Kidney (tissue), 14 donors: Measurements from ENCODE around the gene PTOV1. TPM values are rescaled to one million over a fixed set of nuclear protein-coding genes. Genes with fewer than 3 reads are reported as not detected.
A peak's percentile ranks its signal among the peaks of the same experiment; 100 is the strongest.

ENCODE experiments used
- DNase-seq, 5 donors: peaks; one replicate each; pipeline ENCODE4 v3.0.0-alpha.2; 2013 to 2020
- FAIRE-seq: peaks from 2 replicates; lab custom pipeline; 2012; peaks lifted over from hg19 to GRCh38; lab: Jason Lieb, UNC
- H3K27ac ChIP-seq, 2 donors: one replicate each; pipeline ENCODE4 v1.7.0; 2013; ENCODE audit warnings: low read depth in 2 of 2, low read length in 2 of 2, inconsistent platforms in 1 of 2
- H3K27me3 ChIP-seq: one replicate; pipeline ENCODE4 v1.7.1; 2013; ENCODE audit warnings: low read length, inconsistent platforms; ENCODE audit not compliant: control insufficient read depth, insufficient read depth
- H3K36me3 ChIP-seq, 3 donors: one replicate each; pipeline versions ENCODE4 v1.7.0 to v1.7.1; 2013; ENCODE audit warnings: low read length in 3 of 3, control low read depth in 1 of 3, inconsistent platforms in 1 of 3; ENCODE audit not compliant: insufficient read depth in 3 of 3, control insufficient read depth in 2 of 3
- H3K4me1 ChIP-seq, 3 donors: one replicate each; pipeline versions ENCODE4 v1.7.0 to v1.7.1; 2013; ENCODE audit warnings: low read length in 3 of 3, inconsistent platforms in 1 of 3, low read depth in 1 of 3; ENCODE audit not compliant: control insufficient read depth in 2 of 3, insufficient read depth in 2 of 3
- H3K4me3 ChIP-seq, 3 donors: one replicate each; pipeline versions ENCODE4 v1.7.0 to v1.8.1; 2013; ENCODE audit warnings: low read length in 3 of 3, control low read depth in 1 of 3, inconsistent platforms in 1 of 3
- H3K9ac ChIP-seq, 3 donors: one replicate each; pipeline versions ENCODE4 v1.7.0 to v1.7.1; 2013; ENCODE audit warnings: low read length in 3 of 3, control low read depth in 1 of 3, inconsistent platforms in 1 of 3
- H3K9me3 ChIP-seq, 3 donors: one replicate each; pipeline versions ENCODE4 v1.7.0 to v1.7.1; 2013; ENCODE audit warnings: low read length in 3 of 3, control low read depth in 1 of 3, inconsistent platforms in 1 of 3; ENCODE audit not compliant: control insufficient read depth in 2 of 3, insufficient read depth in 1 of 3
- intact Hi-C: fragments of 100-400 bp; cut with DNase I; formaldehyde crosslinking; loops from one replicate; pipeline ENCODE4 v1.11.1; 2022
- polyA plus RNA-seq: library from polyadenylated mRNA; stranded (reverse); fragments of 350-450 nt; fragmentation: Illumina TruSeq; extraction: RNeasy Lipid Tissue Mini Kit (QIAGEN cat#74804); gene quantifications from one replicate; pipeline ENCODE4 v1.2.3, GENCODE V29; 2014; ENCODE audit warnings: low read depth, low replicate concordance; ENCODE audit not compliant: insufficient read depth
- total RNA-seq: library from RNA; stranded (reverse); fragmentation: NEBNext Ultra II Directional; extraction: Animal tissue kit (Norgen Biotek cat#: 25700); gene quantifications from one replicate; pipeline ENCODE4 v1.2.1, GENCODE V29; 2021
- TF ChIP-seq, protein P1 (sequence below): IDR thresholded peaks from 3 replicates; pipeline ENCODE4 v1.5.1; 2012; ENCODE audit warnings: mild to moderate bottlenecking, moderate library complexity, borderline replicate concordance; ENCODE audit not compliant: insufficient read depth; ENCODE audit errors: extremely low read depth
- donor health status: control.
- donor health status: control.
- donor health status: control.
- donor health status: control.
- donor health status: control.
- donor health status: DM: yes; HTN: yes; CAD: no.
- donor health status: Normal renal cell carcinoma (clear cell type).

The PTOV1 gene
- total and polyA plus RNA-seq, 2 donors from 2014 or later = 118 to 235 TPM

- FAIRE-seq = no peak
- intact Hi-C loops = no loop called here
- peaks cover 0 to 17% (median 9%) of the 10 kb centered on the region in 3 donors for H3K4me1 ChIP-seq
- H3K36me3 ChIP-seq = peaks cover 0 to 12% (median 6%) of the 10 kb centered on the region in 3 donors
- H3K4me3 ChIP-seq = peak overlapping the region; percentile 62 to 77 (median 76)
- H3K9ac ChIP-seq = peak overlapping the region; percentile 34 to 51 (median 42)
- peak overlapping the region; percentile 98 to 99 for H3K27ac ChIP-seq
- TF ChIP-seq, protein P1, sequence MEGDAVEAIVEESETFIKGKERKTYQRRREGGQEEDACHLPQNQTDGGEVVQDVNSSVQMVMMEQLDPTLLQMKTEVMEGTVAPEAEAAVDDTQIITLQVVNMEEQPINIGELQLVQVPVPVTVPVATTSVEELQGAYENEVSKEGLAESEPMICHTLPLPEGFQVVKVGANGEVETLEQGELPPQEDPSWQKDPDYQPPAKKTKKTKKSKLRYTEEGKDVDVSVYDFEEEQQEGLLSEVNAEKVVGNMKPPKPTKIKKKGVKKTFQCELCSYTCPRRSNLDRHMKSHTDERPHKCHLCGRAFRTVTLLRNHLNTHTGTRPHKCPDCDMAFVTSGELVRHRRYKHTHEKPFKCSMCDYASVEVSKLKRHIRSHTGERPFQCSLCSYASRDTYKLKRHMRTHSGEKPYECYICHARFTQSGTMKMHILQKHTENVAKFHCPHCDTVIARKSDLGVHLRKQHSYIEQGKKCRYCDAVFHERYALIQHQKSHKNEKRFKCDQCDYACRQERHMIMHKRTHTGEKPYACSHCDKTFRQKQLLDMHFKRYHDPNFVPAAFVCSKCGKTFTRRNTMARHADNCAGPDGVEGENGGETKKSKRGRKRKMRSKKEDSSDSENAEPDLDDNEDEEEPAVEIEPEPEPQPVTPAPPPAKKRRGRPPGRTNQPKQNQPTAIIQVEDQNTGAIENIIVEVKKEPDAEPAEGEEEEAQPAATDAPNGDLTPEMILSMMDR = no peak
- no peaks in the 10 kb centered on the region for H3K9me3 ChIP-seq
- peak; percentile 65 to 91 (median 83) for DNase-seq
- H3K27me3 ChIP-seq = no peaks in the 10 kb centered on the region
Observed at GRCh38 chr19:49851456-49852259, 699 bp downstream of the PTOV1 start.

- peak in 1 of 5 donors; percentile 34 for DNase-seq
- H3K27me3 ChIP-seq = no peaks in the 10 kb centered on the region
- intact Hi-C loops = no loop called here
- peak overlapping the region; percentile 62 to 77 (median 76) for H3K4me3 ChIP-seq
- no peaks in the 10 kb centered on the region for H3K9me3 ChIP-seq
- H3K36me3 ChIP-seq = peaks cover 0 to 19% (median 9%) of the 10 kb centered on the region in 3 donors
- peak overlapping the region in 2 of 3 donors; percentile 34 to 51 for H3K9ac ChIP-seq
- H3K27ac ChIP-seq = no peak overlapping the region
- FAIRE-seq = no peak
- H3K4me1 ChIP-seq = peaks cover 0 to 17% (median 9%) of the 10 kb centered on the region in 3 donors
- TF ChIP-seq, protein P1 = no peak
Observed at GRCh38 chr19:49852631-49853126, 1.7 kb downstream of the PTOV1 start.

DNA sequence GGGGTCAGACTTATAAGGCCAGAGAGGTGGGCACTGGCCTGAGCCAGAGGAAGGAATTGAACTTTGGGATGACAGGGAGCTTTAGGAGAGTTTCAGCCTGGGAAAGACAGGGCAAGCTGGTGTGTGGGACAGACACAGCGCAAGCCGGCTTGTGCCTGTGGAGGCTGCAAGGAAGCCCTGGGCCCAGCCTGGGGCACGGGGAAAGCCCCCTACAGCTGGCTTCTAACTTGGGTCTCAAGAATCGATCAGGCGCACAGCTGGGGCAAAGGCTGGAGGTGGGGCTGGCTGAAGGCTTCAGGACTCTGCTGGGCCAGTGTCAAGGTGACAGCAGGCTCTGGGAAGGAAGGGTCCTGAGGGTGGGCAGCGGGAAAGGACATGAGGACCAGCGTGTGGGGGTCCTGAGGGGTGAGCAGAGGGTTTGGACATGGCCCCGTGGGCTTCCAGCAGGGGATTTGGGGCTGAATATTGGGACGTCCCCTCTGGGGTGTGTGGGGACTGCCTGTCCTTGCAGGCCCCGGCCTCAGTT, 3.0 kb downstream of the PTOV1 start:
- TF ChIP-seq, protein P1 = no peak
- Histone ChIP-seq H3K9ac (no peak overlapping the region), H3K4me1 (peaks cover 0 to 17% (median 9%) of the 10 kb centered on the region in 3 donors), H3K27me3 (no peaks in the 10 kb centered on the region), H3K36me3 (peaks cover 0 to 19% (median 9%) of the 10 kb centered on the region in 3 donors), H3K4me3 (no peak overlapping the region), H3K27ac (no peak overlapping the region), H3K9me3 (no peaks in the 10 kb centered on the region)
- no peak for DNase-seq
- intact Hi-C loops = no loop called here
- FAIRE-seq = no peak
